Caco-2 (cell line): ENCODE measurements around the gene ENTPD2. TPM values are rescaled to one million over a fixed set of nuclear protein-coding genes. Genes with fewer than 3 reads are reported as not detected.

ENCODE experiments used
- BruUV-seq: library from RNA; stranded (reverse); fragments of 400-500 nt; replicated peaks from 2 replicates; lab custom pipeline; 2021; lab: Mats Ljungman, UMichigan
- CTCF ChIA-PET: fragments of 300-600 bp; sonication (Branson Sonifier 250); formaldehyde crosslinking; loops from one replicate; lab custom pipeline; 2022; ENCODE audit warnings: antibody characterized with exemption; lab: Charles Lee
- POLR2A ChIA-PET: fragments of 300-600 bp; sonication (Branson Sonifier 250); formaldehyde crosslinking; loops from one replicate; lab custom pipeline; 2022; ENCODE audit warnings: antibody characterized with exemption; lab: Charles Lee
- DNase-seq, 2 experiments: peaks; one replicate each; pipeline versions ENCODE4 v3.0.0 to v3.0.0-alpha.2; 2020 to 2022
- H3K27me3 ChIP-seq: replicated peaks from 2 replicates; pipeline ENCODE4 v1.6.0; 2011; ENCODE audit warnings: low read length; ENCODE audit not compliant: control insufficient read depth, insufficient read depth
- H3K36me3 ChIP-seq: 2 replicates; pipeline ENCODE4 v1.5.1; 2011; ENCODE audit warnings: low read length; ENCODE audit not compliant: control insufficient read depth, insufficient read depth
- H3K4me1 ChIP-seq: fragments of 250-450 bp; sonication (Bioruptor Pico); 2 replicates; pipeline ENCODE4 v1.5.1; 2020; ENCODE audit warnings: mild to moderate bottlenecking
- H3K4me3 ChIP-seq: 2 replicates; pipeline ENCODE4 v1.5.1; 2011; ENCODE audit warnings: low read depth, mild to moderate bottlenecking, control low read depth, low read length
- H3K9me3 ChIP-seq: fragments of 250-450 bp; sonication (Bioruptor Pico); 2 replicates; pipeline ENCODE4 v1.5.1; 2020; ENCODE audit warnings: mild to moderate bottlenecking, moderate library complexity
- H3K27ac Mint-ChIP-seq: one replicate; pipeline ENCODE4 v1.8.0; 2022; ENCODE audit warnings: mixed read lengths; ENCODE audit not compliant: unreplicated experiment
- H3K27me3 Mint-ChIP-seq: one replicate; pipeline ENCODE4 v1.8.0; 2022; ENCODE audit warnings: mixed read lengths; ENCODE audit not compliant: insufficient read depth, unreplicated experiment
- H3K36me3 Mint-ChIP-seq: one replicate; pipeline ENCODE4 v1.8.0; 2022; ENCODE audit warnings: mild to moderate bottlenecking, mixed read lengths; ENCODE audit not compliant: insufficient read depth, unreplicated experiment
- H3K4me1 Mint-ChIP-seq: one replicate; pipeline ENCODE4 v1.8.0; 2022; ENCODE audit warnings: low read depth, mixed read lengths; ENCODE audit not compliant: unreplicated experiment
- H3K4me3 Mint-ChIP-seq: one replicate; pipeline ENCODE4 v1.8.0; 2022; ENCODE audit warnings: mild to moderate bottlenecking, moderate library complexity, mixed read lengths; ENCODE audit not compliant: unreplicated experiment
- H3K9me3 Mint-ChIP-seq: one replicate; pipeline ENCODE4 v1.8.0; 2022; ENCODE audit warnings: mixed read lengths; ENCODE audit not compliant: unreplicated experiment
- intact Hi-C: fragments of 100-400 bp; cut with micrococcal nuclease; formaldehyde crosslinking; loops from one replicate; pipeline ENCODE4 v1.10.0; 2022; ENCODE audit not compliant: unreplicated experiment
- total RNA-seq: library from RNA; stranded (reverse); gene quantifications from 2 replicates; pipeline ENCODE4 v1.2.3, GENCODE V29; 2022
- TF ChIP-seq, protein P1 (sequence below), 2 experiments: fragments of 200-600 bp in 1 of 2; IDR thresholded peaks; 1 replicate in 1 of 2; 2 replicates in 1 of 2; pipeline versions ENCODE4 v1.5.1 to v1.8.0; 2011 to 2022; ENCODE audit warnings: antibody characterized with exemption in 1 of 2, control low read depth in 1 of 2, inconsistent platforms in 1 of 2, low read depth in 1 of 2, low read length in 1 of 2, mild to moderate bottlenecking in 1 of 2, moderate library complexity in 1 of 2; ENCODE audit not compliant: insufficient read depth in 1 of 2, severe bottlenecking in 1 of 2, unreplicated experiment in 1 of 2

Gene ENTPD2
- total RNA-seq, 1 experiment from 2014 or later: 2.9 TPM

DNA sequence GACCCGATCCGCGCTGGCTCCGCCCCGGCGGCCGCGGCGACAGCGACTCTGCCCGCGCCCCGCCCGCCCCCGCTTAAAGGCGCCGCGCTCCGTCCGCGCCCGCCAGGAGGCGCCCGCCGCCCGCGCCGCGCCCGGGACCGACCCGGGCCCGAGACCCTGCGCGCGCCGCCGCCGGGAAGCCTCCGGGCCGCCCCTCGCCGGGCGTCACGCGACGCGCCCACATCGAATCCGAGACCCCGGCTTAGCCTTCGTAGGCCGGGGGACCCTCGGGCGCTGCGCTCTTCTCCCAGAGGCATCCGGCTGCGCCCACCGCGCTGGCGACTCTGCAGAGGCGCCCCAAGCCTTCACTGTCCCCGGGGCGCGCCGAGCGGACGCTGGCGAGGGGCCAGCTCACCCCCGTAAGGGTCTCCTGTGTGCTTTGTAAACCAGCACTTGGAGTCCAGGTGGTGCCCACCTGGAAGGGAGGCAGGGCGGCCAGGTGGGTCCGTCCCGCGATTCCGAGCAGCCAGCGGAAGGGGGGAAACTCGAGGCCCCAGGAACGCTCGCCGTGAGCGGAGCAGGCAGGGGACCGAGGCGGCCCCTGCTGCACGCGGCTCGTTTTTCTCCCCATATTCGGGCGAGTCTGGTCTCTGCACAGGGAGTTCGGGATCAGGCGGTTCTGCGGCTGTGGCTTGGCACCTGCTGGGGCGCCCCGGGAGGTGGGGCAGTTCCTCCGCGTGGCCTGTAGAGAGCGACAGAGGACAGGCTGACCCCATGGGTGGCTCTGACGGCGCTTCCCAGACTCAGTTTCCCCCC, 25.4 kb downstream of the ENTPD2 start:
- Mint-ChIP-seq H3K9me3 (no peaks in the 10 kb centered on the region), H3K27ac (no peak overlapping the region), H3K4me1 (no peaks in the 10 kb centered on the region), H3K4me3 (peak overlapping the region; percentile 74), H3K27me3 (no peaks in the 10 kb centered on the region), H3K36me3 (peaks cover 5% of the 10 kb centered on the region)
- no peaks in the 10 kb centered on the region for H3K27me3 ChIP-seq
- H3K9me3 ChIP-seq: no peaks in the 10 kb centered on the region
- intact Hi-C loops: loop anchor here (2.0 kb wide), 1 partner anchor 80 kb away; no protein-coding TSS in a partner anchor
- no peaks in the 10 kb centered on the region for H3K36me3 ChIP-seq
- peaks cover 14% of the 10 kb centered on the region for H3K4me1 ChIP-seq
- TF ChIP-seq, protein P1, sequence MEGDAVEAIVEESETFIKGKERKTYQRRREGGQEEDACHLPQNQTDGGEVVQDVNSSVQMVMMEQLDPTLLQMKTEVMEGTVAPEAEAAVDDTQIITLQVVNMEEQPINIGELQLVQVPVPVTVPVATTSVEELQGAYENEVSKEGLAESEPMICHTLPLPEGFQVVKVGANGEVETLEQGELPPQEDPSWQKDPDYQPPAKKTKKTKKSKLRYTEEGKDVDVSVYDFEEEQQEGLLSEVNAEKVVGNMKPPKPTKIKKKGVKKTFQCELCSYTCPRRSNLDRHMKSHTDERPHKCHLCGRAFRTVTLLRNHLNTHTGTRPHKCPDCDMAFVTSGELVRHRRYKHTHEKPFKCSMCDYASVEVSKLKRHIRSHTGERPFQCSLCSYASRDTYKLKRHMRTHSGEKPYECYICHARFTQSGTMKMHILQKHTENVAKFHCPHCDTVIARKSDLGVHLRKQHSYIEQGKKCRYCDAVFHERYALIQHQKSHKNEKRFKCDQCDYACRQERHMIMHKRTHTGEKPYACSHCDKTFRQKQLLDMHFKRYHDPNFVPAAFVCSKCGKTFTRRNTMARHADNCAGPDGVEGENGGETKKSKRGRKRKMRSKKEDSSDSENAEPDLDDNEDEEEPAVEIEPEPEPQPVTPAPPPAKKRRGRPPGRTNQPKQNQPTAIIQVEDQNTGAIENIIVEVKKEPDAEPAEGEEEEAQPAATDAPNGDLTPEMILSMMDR (IDR thresholded peaks at IDR 0.05; ENCODE audit: insufficient read depth in 1 of 2, low read depth in 1 of 2, low read length in 1 of 2, severe bottlenecking in 1 of 2, unreplicated experiment in 1 of 2): peak in 1 of 2 experiments; percentile 69
- POLR2A ChIA-PET: interaction anchor here (0.6 to 1.4 kb wide), 2 partner anchors 37 to 58 kb away, joined by 3 to 6 read pairs; partner anchors contain the start of gene MAN1B1
- CTCF ChIA-PET: interaction anchor here (0.6 to 3.6 kb wide), 23 partner anchors 18 to 238 kb away, joined by 3 to 42 read pairs (median 5); partner anchors contain the start of genes CLIC3, FBXW5, MAN1B1 and PAXX
- peak overlapping the region; percentile 75 for H3K4me3 ChIP-seq
- peak; percentile 69 to 82 for DNase-seq
- no TSS peak for BruUV-seq

DNA sequence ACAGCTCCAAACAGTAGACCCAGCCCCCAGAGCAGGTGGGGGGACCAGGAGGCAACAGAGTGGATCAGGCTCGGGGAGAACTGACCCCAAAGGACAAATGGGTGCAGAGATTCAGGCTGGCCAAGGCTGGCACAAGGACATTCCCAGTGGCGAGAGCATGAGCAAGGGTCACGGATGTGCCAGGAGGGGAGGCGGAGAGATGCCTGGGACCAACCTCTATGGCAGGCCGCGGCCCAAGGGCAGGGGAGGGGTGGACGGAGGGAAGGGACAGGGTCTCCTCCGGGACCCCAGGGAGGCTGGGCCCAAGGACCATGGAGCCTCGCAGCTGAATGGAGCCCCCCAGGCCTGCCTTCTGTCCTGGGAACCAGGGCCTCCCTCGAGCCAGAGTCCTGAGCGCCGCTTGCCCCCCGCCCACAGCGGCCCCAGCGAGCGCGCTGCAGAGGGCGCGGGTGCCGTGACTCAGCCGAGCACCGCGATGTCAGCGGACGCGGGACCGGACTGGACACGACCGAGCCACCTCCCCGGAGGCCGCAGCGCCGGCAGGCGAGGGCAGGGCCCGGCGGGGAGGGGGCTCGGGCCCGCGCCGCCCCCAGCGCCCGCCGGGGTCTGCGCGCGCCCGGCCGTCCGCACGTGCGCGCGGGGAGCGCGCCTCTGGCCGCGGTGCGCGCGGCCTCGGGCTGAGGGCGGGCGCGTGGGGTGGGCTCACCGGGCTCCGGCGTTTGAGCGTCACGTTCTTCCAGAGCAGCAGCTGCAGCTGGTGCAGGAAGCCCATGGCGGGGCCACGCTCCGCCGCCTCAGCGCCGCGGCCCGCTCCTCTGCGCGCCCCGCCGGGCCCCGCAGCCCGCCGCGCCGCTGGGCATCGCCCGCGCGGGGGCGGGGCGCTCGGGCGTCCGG, 26.2 kb downstream of the ENTPD2 start, which contains the start of gene ABCA2:
ABCA2 (minus strand) TSS at position 869 of the 894 bp plus-strand sequence; CDS start at position 772, 97 bp downstream.
- TF ChIP-seq, protein P1 (IDR thresholded peaks at IDR 0.05; ENCODE audit: insufficient read depth in 1 of 2, low read depth in 1 of 2, low read length in 1 of 2, severe bottlenecking in 1 of 2, unreplicated experiment in 1 of 2): no peak
- Histone ChIP-seq H3K9me3 (no peaks in the 10 kb centered on the region), H3K27me3 (no peaks in the 10 kb centered on the region), H3K4me3 (peak within 1 kb of the TSS; percentile 75), H3K4me1 (peaks cover 14% of the 10 kb centered on the region), H3K36me3 (no peaks in the 10 kb centered on the region)
- POLR2A ChIA-PET: no interaction called here
- Mint-ChIP-seq H3K4me1 (no peaks in the 10 kb centered on the region), H3K4me3 (peak within 1 kb of the TSS; percentile 82), H3K27me3 (no peaks in the 10 kb centered on the region), H3K9me3 (no peaks in the 10 kb centered on the region), H3K36me3 (peaks cover 5% of the 10 kb centered on the region), H3K27ac (peak within 1 kb of the TSS; percentile 42)
- BruUV-seq: no TSS peak
- CTCF ChIA-PET: interaction anchor here (1.9 to 3.6 kb wide), 2 partner anchors 8 to 41 kb away, joined by 6 to 42 read pairs; partner anchors contain the start of gene SAPCD2
- intact Hi-C loops: loop anchor here (2.0 kb wide), 1 partner anchor 79 kb away; no protein-coding TSS in a partner anchor
- peak in 1 of 2 experiments; percentile 51 for DNase-seq
